ENCODE data around the gene PAPOLB. TPM values are rescaled to one million over a fixed set of nuclear protein-coding genes. Genes with fewer than 3 reads are reported as not detected.

The PAPOLB gene
- total and polyA plus RNA-seq, 2 of the 4 experiments (the other 2 are of a cell fraction), result under 0.01 TPM; not detected in 1

DNA sequence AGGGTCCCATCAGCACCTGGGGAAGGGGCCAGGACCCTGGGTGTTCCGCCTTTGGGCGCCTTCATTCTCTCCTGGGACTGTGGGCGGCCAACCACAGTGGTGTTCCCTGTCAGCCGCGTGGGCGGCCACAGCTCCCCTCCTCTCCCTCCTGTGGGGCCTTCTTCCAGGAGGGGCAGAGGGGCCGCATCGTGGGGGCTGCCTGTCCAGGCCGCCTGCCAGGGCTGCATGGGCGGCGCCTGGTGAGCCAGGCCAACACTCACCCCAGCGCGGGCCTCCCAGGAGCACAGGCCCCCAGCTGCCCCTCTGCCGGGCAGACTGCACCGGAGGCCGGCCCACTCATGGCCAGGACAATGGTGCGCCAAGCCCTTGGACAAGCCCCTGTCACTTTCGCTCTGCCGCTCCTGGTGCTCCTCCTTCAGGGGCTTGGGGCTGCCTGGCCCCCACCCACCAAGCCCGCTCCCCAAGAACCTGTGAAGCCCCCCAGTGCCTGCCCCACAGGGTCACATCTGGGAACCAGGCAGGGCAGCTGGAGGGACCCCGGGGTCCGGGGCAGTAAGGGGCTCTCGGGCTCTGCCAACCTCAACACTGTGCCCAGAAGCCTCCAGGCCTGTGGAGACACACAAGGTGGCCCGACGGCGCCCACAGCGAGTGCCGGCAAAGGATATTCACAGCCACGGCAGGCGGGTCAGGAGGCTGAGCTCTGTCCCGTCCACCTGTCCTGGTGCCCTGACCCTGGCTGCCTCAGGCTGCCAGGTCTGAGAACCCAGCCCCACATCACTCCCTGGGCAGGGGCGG, 43.6 kb downstream of the PAPOLB start:
- Histone ChIP-seq H3K36me3 (ENCODE audit: control insufficient read depth, insufficient read depth, low read length) (no peaks in the 10 kb centered on the region), H3K4ac (ENCODE audit: low read depth, low read length) (no peak overlapping the region), H2AFZ (replicated peaks; ENCODE audit: low read length, poor library complexity) (no peak overlapping the region), H3K18ac (ENCODE audit: low read depth, low read length) (no peak overlapping the region), H3K27me3 (ENCODE audit: control insufficient read depth, insufficient read depth, low read length) (no peaks in the 10 kb centered on the region; the same call in 1 of the 2 replicates), H3K56ac (ENCODE audit: extremely low read depth, insufficient read depth, low read length) (no peak overlapping the region), H2BK20ac (ENCODE audit: low read depth, low read length) (no peak overlapping the region), H3K4me1 (ENCODE audit: control insufficient read depth, insufficient read depth, low read length) (no peaks in the 10 kb centered on the region), H2BK5ac (ENCODE audit: low read depth, low read length, poor library complexity, severe bottlenecking) (no peak overlapping the region), H2BK120ac (ENCODE audit: low read depth, low read length) (no peak overlapping the region), H4K20me1 (ENCODE audit: insufficient read depth, low read length) (no peaks in the 10 kb centered on the region), H3K27ac (ENCODE audit: insufficient read depth, low read length) (no peak overlapping the region), H3K14ac (replicated peaks; ENCODE audit: low read depth, low read length) (no peak overlapping the region), H4K8ac (ENCODE audit: low read depth in 2 of 2, low read length in 2 of 2) (no peak overlapping the region), H2AK9ac (replicated peaks; ENCODE audit: low read depth, low read length, poor library complexity) (no peak overlapping the region), H3K9me1 (ENCODE audit: insufficient read depth, low read length) (no peaks in the 10 kb centered on the region; the same call in 1 of the 2 replicates), H4K91ac (ENCODE audit: insufficient read depth, low read depth, low read length) (no peak overlapping the region), H4K5ac (ENCODE audit: low read depth, low read length) (no peak overlapping the region), H2BK15ac (ENCODE audit: low read depth, low read length) (no peak overlapping the region), H3K23ac (ENCODE audit: low read depth, low read length) (no peak overlapping the region), H3K9ac (ENCODE audit: low read depth, low read length) (no peak overlapping the region), H3K9me3 (ENCODE audit: control insufficient read depth, insufficient read depth, low read length) (peaks cover 1% of the 10 kb centered on the region; the same call in 1 of the 2 replicates), H3K79me1 (ENCODE audit: low read depth in 1 of 2, low read length in 2 of 2) (no peaks in the 10 kb centered on the region), H2AK5ac (ENCODE audit: low read depth, low read length) (no peak overlapping the region), H3K4me3 (ENCODE audit: insufficient read depth, low read depth, low read length) (no peak overlapping the region), H3K4me2 (ENCODE audit: low read depth, low read length) (no peak overlapping the region)
- ATAC-seq (ENCODE audit: low read depth) (no peak), DNase-seq (no peak)
- in situ Hi-C loops (cut with MboI; ENCODE audit: low sequenced_read_pairs) (no loop called here), dilution Hi-C loops (cut with HindIII; ENCODE audit: low sequenced_read_pairs, unreplicated experiment) (no loop called here), intact Hi-C loops (cut with micrococcal nuclease) (no loop called here)
- ChIA-PET CTCF (no interaction called here), POLR2A (ENCODE audit: unreplicated experiment) (no interaction called here)
- WGBS, 2 experiments (ENCODE audit: extremely low coverage in 2 of 2, insufficient read length in 1 of 2), result 36% methylated on average over 13 of the region's 32 CpGs; no CpG with 5 or more reads in 1 of the 2 experiments
- BruUV-seq (replicated peaks), result no TSS peak
- TF ChIP-seq, protein P1, sequence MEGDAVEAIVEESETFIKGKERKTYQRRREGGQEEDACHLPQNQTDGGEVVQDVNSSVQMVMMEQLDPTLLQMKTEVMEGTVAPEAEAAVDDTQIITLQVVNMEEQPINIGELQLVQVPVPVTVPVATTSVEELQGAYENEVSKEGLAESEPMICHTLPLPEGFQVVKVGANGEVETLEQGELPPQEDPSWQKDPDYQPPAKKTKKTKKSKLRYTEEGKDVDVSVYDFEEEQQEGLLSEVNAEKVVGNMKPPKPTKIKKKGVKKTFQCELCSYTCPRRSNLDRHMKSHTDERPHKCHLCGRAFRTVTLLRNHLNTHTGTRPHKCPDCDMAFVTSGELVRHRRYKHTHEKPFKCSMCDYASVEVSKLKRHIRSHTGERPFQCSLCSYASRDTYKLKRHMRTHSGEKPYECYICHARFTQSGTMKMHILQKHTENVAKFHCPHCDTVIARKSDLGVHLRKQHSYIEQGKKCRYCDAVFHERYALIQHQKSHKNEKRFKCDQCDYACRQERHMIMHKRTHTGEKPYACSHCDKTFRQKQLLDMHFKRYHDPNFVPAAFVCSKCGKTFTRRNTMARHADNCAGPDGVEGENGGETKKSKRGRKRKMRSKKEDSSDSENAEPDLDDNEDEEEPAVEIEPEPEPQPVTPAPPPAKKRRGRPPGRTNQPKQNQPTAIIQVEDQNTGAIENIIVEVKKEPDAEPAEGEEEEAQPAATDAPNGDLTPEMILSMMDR (conservative IDR thresholded peaks at IDR 0.05; ENCODE audit: low read depth, low read length), result no peak
- TF ChIP-seq CHD1 (IDR thresholded peaks at IDR 0.05; ENCODE audit: low read depth, low read length), result no peak
- no peak for TF ChIP-seq MAFK (IDR thresholded peaks at IDR 0.05; ENCODE audit: low read depth, low read length)
